ENCODE measurements around the gene PLS3. TPM values are rescaled to one million over a fixed set of nuclear protein-coding genes. Genes with fewer than 3 reads are reported as not detected.

The PLS3 gene
- total and polyA plus RNA-seq, 2 donors (not counting 3 experiments of a cell fraction or from before 2014, with no cell fraction given) = 120 to 329 TPM

DNA sequence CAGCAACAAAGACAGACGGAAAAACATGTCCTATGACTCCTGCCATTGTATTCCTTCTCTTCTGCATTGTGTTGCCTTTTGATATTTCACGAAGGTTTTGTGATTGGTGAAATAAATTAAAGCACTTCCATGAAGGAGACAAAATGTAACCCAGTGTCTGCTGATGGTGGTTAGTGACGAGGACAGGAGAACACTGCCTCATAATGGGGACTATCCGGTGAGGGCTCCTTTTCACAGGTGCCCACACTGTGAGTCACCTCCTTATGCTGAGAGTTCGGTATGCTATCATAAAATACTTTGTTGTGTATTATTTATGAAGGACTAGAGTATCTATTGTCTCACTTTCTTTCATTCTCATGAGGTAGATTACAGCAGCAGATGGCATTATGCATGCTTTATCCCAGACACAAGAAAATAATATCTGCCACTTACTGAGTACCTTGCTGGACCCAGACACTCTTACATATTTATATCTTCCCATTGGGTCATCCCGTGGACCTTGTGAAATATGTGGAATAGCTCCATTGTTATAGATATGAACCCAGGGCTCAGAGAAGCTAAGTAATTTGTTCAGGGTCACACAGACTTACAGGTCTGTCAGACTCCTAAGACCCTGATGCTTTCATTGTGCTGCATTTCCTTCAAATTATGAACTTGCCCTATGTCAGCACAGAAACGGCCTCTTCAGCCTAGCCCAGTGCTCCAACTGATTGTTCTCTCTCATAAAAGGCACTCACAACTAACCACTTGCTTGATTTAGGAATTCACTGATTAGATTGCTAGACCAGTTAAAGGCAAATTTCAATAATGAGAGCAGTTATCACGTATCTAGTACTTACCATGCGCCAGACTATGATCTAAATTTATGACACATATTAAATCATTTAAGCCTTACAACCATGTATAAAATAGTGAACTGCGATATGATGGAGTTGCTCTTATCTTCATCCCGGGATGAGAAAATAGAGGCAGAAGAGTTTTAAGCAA, 31.2 kb downstream of the PLS3 start:
- intact Hi-C loops (cut with micrococcal nuclease) = loop anchor here (1.0 kb wide), 1 partner anchor 8 kb away; no protein-coding TSS in a partner anchor
- DNase-seq (ENCODE audit: low read depth, low spot score) (peak; percentile 63), FAIRE-seq (peak; percentile 75)
- Histone ChIP-seq H3K9ac (replicated peaks; ENCODE audit: extremely low read depth, insufficient read depth, low read length) (peak overlapping the region; percentile 98), H2AFZ (ENCODE audit: low read depth, low read length) (no peak overlapping the region), H4K20me1 (replicated peaks; ENCODE audit: control insufficient read depth, extremely low read depth, insufficient read depth, low read length) (no peaks in the 10 kb centered on the region), H3K79me2 (ENCODE audit: control insufficient read depth, insufficient read depth, low read length) (peaks cover 74% of the 10 kb centered on the region), H3K4me3 (replicated peaks in 1 of 3; ENCODE audit: insufficient read depth in 1 of 3, low read depth in 1 of 3, low read length in 3 of 3) (peak overlapping the region in 1 of 3 experiments; percentile 99), H3K9me1 (replicated peaks; ENCODE audit: control insufficient read depth, extremely low read depth, insufficient read depth, low read length) (no peaks in the 10 kb centered on the region), H3K9me3 (replicated peaks; ENCODE audit: control insufficient read depth, insufficient read depth, low read length) (no peaks in the 10 kb centered on the region), H3K4me1 (ENCODE audit: control insufficient read depth, extremely low read depth, insufficient read depth, low read length) (peaks cover 30% of the 10 kb centered on the region), H3K27ac (ENCODE audit: insufficient read depth, low read depth, low read length) (peak overlapping the region; percentile 93), H3K4me2 (ENCODE audit: insufficient read depth, low read length) (peak overlapping the region; percentile 95), H3K27me3 (ENCODE audit: control insufficient read depth in 2 of 2, insufficient read depth in 2 of 2, low read length in 2 of 2) (no peaks in the 10 kb centered on the region), H3K36me3 (ENCODE audit: control insufficient read depth in 2 of 2, extremely low read depth in 1 of 2, insufficient read depth in 2 of 2, low read length in 2 of 2) (peaks cover 0 to 5% of the 10 kb centered on the region in 2 experiments)
- CTCF ChIA-PET = interaction anchor here (1.4 kb wide), 1 partner anchor 262 kb away, joined by 3 read pairs; no protein-coding TSS in a partner anchor
- TF ChIP-seq, protein P1, sequence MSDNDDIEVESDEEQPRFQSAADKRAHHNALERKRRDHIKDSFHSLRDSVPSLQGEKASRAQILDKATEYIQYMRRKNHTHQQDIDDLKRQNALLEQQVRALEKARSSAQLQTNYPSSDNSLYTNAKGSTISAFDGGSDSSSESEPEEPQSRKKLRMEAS (IDR thresholded peaks at IDR 0.05; ENCODE audit: insufficient read depth, insufficient read length) = no peak
- no peak for TF ChIP-seq FOS (IDR thresholded peaks at IDR 0.05; ENCODE audit: borderline replicate concordance, insufficient read depth, low read length)
- peak; percentile 1 for TF ChIP-seq JUN (IDR thresholded peaks at IDR 0.05; ENCODE audit: borderline replicate concordance, insufficient read depth, insufficient read length, low read depth)
- POLR2A ChIA-PET = interaction anchor here (0.5 to 2.3 kb wide), 5 partner anchors 9 to 29 kb away, joined by 3 to 5 read pairs (median 4); no protein-coding TSS in a partner anchor
- no TSS peak for BruUV-seq (replicated peaks)
- dilution Hi-C loops (cut with MboI; ENCODE audit: extremely low pct_ligation_motif_present, low sequenced_read_pairs) = no loop called here
